ENCODE results near the gene CCDC196.
A peak's percentile ranks its signal among the peaks of the same experiment; 100 is the strongest.

CCDC196 gene

GRCh38 chr14:66485910-66486421 lies at the start of gene CCDC196:
Gene CCDC196, plus strand, starts transcription at chr14:66486371. Its CDS starts 132 bp downstream, at chr14:66486503.
- no peak for DNase-seq

GRCh38 chr14:66440801-66441200 lies 45.4 kb upstream of the CCDC196 start:
- no peak for DNase-seq

- no peak for DNase-seq
Observed at GRCh38 chr14:66442953-66443571, 43.1 kb upstream of the CCDC196 start.

- no peak for DNase-seq
Observed at GRCh38 chr14:66443785-66444184, 42.4 kb upstream of the CCDC196 start.

GRCh38 chr14:66444271-66444927 lies 41.8 kb upstream of the CCDC196 start:
- DNase-seq = no peak

GRCh38 chr14:66445936-66446335 lies 40.2 kb upstream of the CCDC196 start:
- DNase-seq = no peak

- no peak for DNase-seq
Observed at GRCh38 chr14:66453469-66453868, 32.7 kb upstream of the CCDC196 start.

GRCh38 chr14:66459603-66460002 lies 26.6 kb upstream of the CCDC196 start:
- DNase-seq = no peak

GRCh38 chr14:66464261-66464660 lies 21.9 kb upstream of the CCDC196 start:
- no peak for DNase-seq

GRCh38 chr14:66468778-66469367 lies 17.3 kb upstream of the CCDC196 start:
- DNase-seq = no peak

- no peak for DNase-seq
Observed at GRCh38 chr14:66471584-66471983, 14.6 kb upstream of the CCDC196 start.

- no peak for DNase-seq
Observed at GRCh38 chr14:66472251-66472650, 13.9 kb upstream of the CCDC196 start.

- DNase-seq = no peak
Observed at GRCh38 chr14:66473223-66473622, 12.9 kb upstream of the CCDC196 start.

- no peak for DNase-seq
Observed at GRCh38 chr14:66476964-66477363, 9.2 kb upstream of the CCDC196 start.

GRCh38 chr14:66477567-66477966 lies 8.6 kb upstream of the CCDC196 start:
- DNase-seq = no peak

- no peak for DNase-seq
Observed at GRCh38 chr14:66482873-66483272, 3.3 kb upstream of the CCDC196 start.

- no peak for DNase-seq
Observed at GRCh38 chr14:66483322-66483721, 2.8 kb upstream of the CCDC196 start.

- DNase-seq = no peak
Observed at GRCh38 chr14:66485029-66485428, 1.1 kb upstream of the CCDC196 start.

GRCh38 chr14:66487164-66487563 lies 993 bp downstream of the CCDC196 start:
- no peak for DNase-seq

- DNase-seq = no peak
Observed at GRCh38 chr14:66490143-66491111, 4.3 kb downstream of the CCDC196 start.

GRCh38 chr14:66493750-66494149 lies 7.6 kb downstream of the CCDC196 start:
- DNase-seq = no peak

GRCh38 chr14:66495218-66496098 lies 9.3 kb downstream of the CCDC196 start:
- peak; percentile 85 for DNase-seq

Data from NCI-H1092 treated with DMSO at 0.1 percent for 48 hours (cell line).